SU-DHL-6 (cell line): ENCODE measurements around the gene TET2.

Experiments
- H2AFZ ChIP-seq: fragments of 200-600 bp; sonication (generic); 2 replicates; pipeline ENCODE4 v1.6.1; 2014; ENCODE audit warnings: low read depth, mild to moderate bottlenecking, moderate library complexity, mixed read lengths, antibody characterized with exemption, low read length; ENCODE audit not compliant: severe bottlenecking
- H3F3A ChIP-seq: fragments of 200-600 bp; shearing (Covaris generic); 2 replicates; pipeline ENCODE4 v1.6.0; 2016; ENCODE audit warnings: antibody characterized with exemption, mild to moderate bottlenecking; ENCODE audit not compliant: insufficient read depth
- H3K27ac ChIP-seq: fragments of 200-600 bp; sonication (generic); 2 replicates; pipeline ENCODE4 v1.5.1; 2016; ENCODE audit warnings: low read depth, mild to moderate bottlenecking, low read length, moderate library complexity, mixed read lengths
- H3K27me3 ChIP-seq: fragments of 200-600 bp; sonication (generic), shearing (Covaris generic); 2 replicates; pipeline ENCODE4 v1.6.0; 2014; ENCODE audit warnings: mild to moderate bottlenecking, low read length
- H3K36me3 ChIP-seq: fragments of 200-600 bp; sonication (generic); 2 replicates; pipeline ENCODE4 v1.6.1; 2014; ENCODE audit warnings: mild to moderate bottlenecking, low read length, mixed read lengths
- H3K4me2 ChIP-seq: fragments of 300-600, 200-600 bp; shearing (Covaris generic), sonication (generic); 2 replicates; pipeline ENCODE4 v1.6.0; 2014; ENCODE audit warnings: low read length, low read depth, mild to moderate bottlenecking; ENCODE audit not compliant: poor library complexity, severe bottlenecking
- H3K4me3 ChIP-seq: fragments of 200-600 bp; sonication (generic); 2 replicates; pipeline ENCODE4 v1.5.1; 2014; ENCODE audit warnings: antibody characterized with exemption, low read length, mild to moderate bottlenecking, mixed read lengths; ENCODE audit not compliant: insufficient read depth, poor library complexity, severe bottlenecking
- H3K79me2 ChIP-seq: fragments of 200-600 bp; sonication (generic); 2 replicates; pipeline ENCODE4 v1.6.1; 2014; ENCODE audit warnings: mild to moderate bottlenecking, low read length, moderate library complexity; ENCODE audit not compliant: insufficient read depth
- H3K9ac ChIP-seq: fragments of 200-600 bp; sonication (generic); 2 replicates; pipeline ENCODE4 v1.7.0; 2014; ENCODE audit warnings: mild to moderate bottlenecking, low read length
- H3K9me2 ChIP-seq: fragments of 200-600 bp; sonication (generic); replicated peaks from 2 replicates; pipeline ENCODE4 v1.6.1; 2014; ENCODE audit warnings: low read length; ENCODE audit not compliant: insufficient read depth
- H3K9me3 ChIP-seq: fragments of 200-600 bp; sonication (generic); 2 replicates; pipeline ENCODE4 v1.6.1; 2014; ENCODE audit warnings: low read length, mixed read lengths; ENCODE audit not compliant: insufficient read depth
- H4K20me1 ChIP-seq: fragments of 200-600 bp; sonication (generic); 2 replicates; pipeline ENCODE4 v1.6.1; 2014; ENCODE audit warnings: low read depth, mild to moderate bottlenecking, antibody characterized with exemption, low read length, moderate library complexity, mixed read lengths
- CTCF ChIP-seq: fragments of 200-600 bp; sonication (generic); IDR thresholded peaks from one replicate; pipeline ENCODE4 v1.5.1; 2017; ENCODE audit warnings: antibody characterized with exemption, mild to moderate bottlenecking, low read length, moderate library complexity; ENCODE audit not compliant: insufficient read depth, poor library complexity, severe bottlenecking
- EZH2phosphoT487 ChIP-seq: fragments of 200-600 bp; sonication (generic), shearing (Covaris generic); conservative IDR thresholded peaks from 2 replicates; pipeline ENCODE4 v1.6.1; 2018; ENCODE audit warnings: mild to moderate bottlenecking, antibody characterized with exemption, low read length, moderate library complexity, mixed read lengths

The TET2 gene

GRCh38 chr4:105147553-105148161 is 981 bp downstream of the TET2 start:
- H3K79me2 ChIP-seq, result no peaks in the 10 kb centered on the region
- H3K4me3 ChIP-seq, result peak overlapping the region; percentile 73
- H3K27ac ChIP-seq, result no peak overlapping the region
- no peaks in the 10 kb centered on the region for H3F3A ChIP-seq
- H3K9me2 ChIP-seq, result no peaks in the 10 kb centered on the region
- H3K9ac ChIP-seq, result peak overlapping the region; percentile 68
- TF ChIP-seq EZH2phosphoT487 (no peak), CTCF (no peak)
- no peaks in the 10 kb centered on the region for H3K27me3 ChIP-seq
- peak overlapping the region; percentile 92 for H2AFZ ChIP-seq
- H3K36me3 ChIP-seq, result no peaks in the 10 kb centered on the region
- no peaks in the 10 kb centered on the region for H3K9me3 ChIP-seq
- H4K20me1 ChIP-seq, result no peaks in the 10 kb centered on the region
- H3K4me2 ChIP-seq, result peak overlapping the region; percentile 87

- no peak overlapping the region for H3K27ac ChIP-seq
- H3K9ac ChIP-seq, result no peak overlapping the region
- H3K9me3 ChIP-seq, result no peaks in the 10 kb centered on the region
- no peak overlapping the region for H2AFZ ChIP-seq
- no peaks in the 10 kb centered on the region for H3F3A ChIP-seq
- no peaks in the 10 kb centered on the region for H3K36me3 ChIP-seq
- no peaks in the 10 kb centered on the region for H3K27me3 ChIP-seq
- no peaks in the 10 kb centered on the region for H3K9me2 ChIP-seq
- TF ChIP-seq EZH2phosphoT487, result no peak
- TF ChIP-seq CTCF, result no peak
- no peak overlapping the region for H3K4me3 ChIP-seq
- no peaks in the 10 kb centered on the region for H3K79me2 ChIP-seq
- H4K20me1 ChIP-seq, result no peaks in the 10 kb centered on the region
- H3K4me2 ChIP-seq, result peak overlapping the region; percentile 87
Measured at GRCh38 chr4:105148356-105148755, 1.7 kb downstream of the TET2 start.

DNA sequence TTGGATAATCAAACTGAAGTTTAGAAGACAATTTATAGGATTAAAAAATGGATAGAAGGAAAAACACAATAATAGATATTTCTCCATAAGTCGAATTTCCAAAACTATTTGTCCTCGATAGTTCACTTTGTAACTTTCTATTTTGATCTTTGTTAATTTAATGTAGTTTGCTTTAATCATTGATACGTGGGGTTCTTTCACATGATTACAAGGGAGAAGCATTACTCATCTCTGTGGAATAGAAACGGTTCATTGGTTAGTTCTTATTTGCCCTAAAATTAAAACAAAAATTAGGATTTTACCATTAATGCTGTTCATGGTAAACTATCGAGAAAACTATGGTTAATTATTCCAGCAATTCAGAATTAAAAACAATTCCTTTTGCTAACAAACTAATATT is 2.1 kb downstream of the TET2 start:
- no peaks in the 10 kb centered on the region for H3K79me2 ChIP-seq

More for the DNA sequence above, 2.1 kb downstream of the TET2 start:
- Histone ChIP-seq H3K27ac (no peak overlapping the region), H3K9me3 (no peaks in the 10 kb centered on the region), H3K4me2 (peak overlapping the region; percentile 87), H2AFZ (no peak overlapping the region), H3K4me3 (no peak overlapping the region), H3K36me3 (no peaks in the 10 kb centered on the region), H4K20me1 (no peaks in the 10 kb centered on the region), H3K9ac (no peak overlapping the region), H3K27me3 (no peaks in the 10 kb centered on the region), H3K9me2 (no peaks in the 10 kb centered on the region), H3F3A (no peaks in the 10 kb centered on the region)
- TF ChIP-seq CTCF, result no peak
- no peak for TF ChIP-seq EZH2phosphoT487
